Fibroblast of the aortic adventitia (primary cell): Measurements from ENCODE around the gene FGFR3. TPM values are rescaled to one million over a fixed set of nuclear protein-coding genes. Genes with fewer than 3 reads are reported as not detected.

ENCODE experiments used
- DNase-seq: peaks from one replicate; pipeline ENCODE4 v3.0.0-alpha.2; 2010; ENCODE audit warnings: low read depth
- H3K4me3 ChIP-seq: 2 replicates; pipeline ENCODE4 v1.5.1; 2011; ENCODE audit warnings: low read depth, mild to moderate bottlenecking, control low read depth, low read length, moderate library complexity
- total RNA-seq: library from RNA; depleted of rRNA; stranded (reverse); fragments of >200 nt; gene quantifications from 2 replicates; pipeline ENCODE4 v1.2.3, GENCODE V29; 2012; ENCODE audit warnings: low replicate concordance
- TF ChIP-seq, protein P1 (sequence below): IDR thresholded peaks from 2 replicates; pipeline ENCODE4 v1.5.1; 2011; ENCODE audit warnings: mild to moderate bottlenecking, low read length, control low read depth, inconsistent platforms; ENCODE audit not compliant: insufficient read depth

Gene FGFR3
- total RNA-seq, 1 donor: 0.45 TPM

DNA sequence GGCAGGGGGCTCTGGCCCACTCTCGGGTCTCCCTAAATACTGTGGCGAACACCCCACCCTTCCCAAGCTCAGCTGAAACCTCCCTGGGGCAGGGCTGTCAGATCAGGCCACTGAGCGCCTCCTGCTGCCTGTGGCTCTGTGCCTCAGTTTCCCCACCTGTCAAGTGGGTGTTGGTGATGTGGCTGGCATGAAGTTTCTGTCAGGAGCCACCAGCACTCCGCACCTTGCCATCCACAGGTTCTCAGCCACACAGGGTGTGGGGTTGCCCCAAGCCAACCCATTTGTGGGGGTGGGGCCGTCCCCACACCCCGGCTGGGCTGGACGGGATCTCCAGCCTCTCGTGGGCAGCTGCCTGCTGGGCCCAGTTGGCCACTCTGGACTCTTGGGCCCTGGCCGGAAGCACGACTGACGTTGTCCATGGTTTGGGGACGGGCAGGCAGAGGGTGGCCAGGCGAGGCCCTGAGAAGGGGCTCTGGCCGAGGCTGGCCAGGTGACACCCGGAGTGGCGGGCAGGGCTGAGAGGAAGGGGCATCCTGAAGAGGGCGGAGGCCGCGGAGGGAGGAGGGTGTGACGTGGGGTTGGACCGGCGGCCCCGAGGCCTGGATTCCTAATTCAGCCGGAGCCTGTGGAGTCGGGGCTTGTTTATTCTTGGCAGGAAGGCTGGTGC lies 5.5 kb upstream of the FGFR3 start:
- H3K4me3 ChIP-seq: no peak overlapping the region
- TF ChIP-seq, protein P1, sequence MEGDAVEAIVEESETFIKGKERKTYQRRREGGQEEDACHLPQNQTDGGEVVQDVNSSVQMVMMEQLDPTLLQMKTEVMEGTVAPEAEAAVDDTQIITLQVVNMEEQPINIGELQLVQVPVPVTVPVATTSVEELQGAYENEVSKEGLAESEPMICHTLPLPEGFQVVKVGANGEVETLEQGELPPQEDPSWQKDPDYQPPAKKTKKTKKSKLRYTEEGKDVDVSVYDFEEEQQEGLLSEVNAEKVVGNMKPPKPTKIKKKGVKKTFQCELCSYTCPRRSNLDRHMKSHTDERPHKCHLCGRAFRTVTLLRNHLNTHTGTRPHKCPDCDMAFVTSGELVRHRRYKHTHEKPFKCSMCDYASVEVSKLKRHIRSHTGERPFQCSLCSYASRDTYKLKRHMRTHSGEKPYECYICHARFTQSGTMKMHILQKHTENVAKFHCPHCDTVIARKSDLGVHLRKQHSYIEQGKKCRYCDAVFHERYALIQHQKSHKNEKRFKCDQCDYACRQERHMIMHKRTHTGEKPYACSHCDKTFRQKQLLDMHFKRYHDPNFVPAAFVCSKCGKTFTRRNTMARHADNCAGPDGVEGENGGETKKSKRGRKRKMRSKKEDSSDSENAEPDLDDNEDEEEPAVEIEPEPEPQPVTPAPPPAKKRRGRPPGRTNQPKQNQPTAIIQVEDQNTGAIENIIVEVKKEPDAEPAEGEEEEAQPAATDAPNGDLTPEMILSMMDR: no peak

GRCh38 chr4:1788254-1788973 lies 4.7 kb upstream of the FGFR3 start:
- TF ChIP-seq, protein P1: no peak
- DNase-seq: no peak
- H3K4me3 ChIP-seq: no peak overlapping the region

More for the DNA sequence above, 5.5 kb upstream of the FGFR3 start:
- no peak for DNase-seq

GRCh38 chr4:1789552-1789951 lies 3.5 kb upstream of the FGFR3 start:
- no peak overlapping the region for H3K4me3 ChIP-seq
- DNase-seq: no peak
- TF ChIP-seq, protein P1: no peak

- no peak for DNase-seq
- TF ChIP-seq, protein P1: no peak
- no peak overlapping the region for H3K4me3 ChIP-seq
These were observed 3.1 kb upstream of the FGFR3 start for GRCh38 chr4:1790005-1790404.

- TF ChIP-seq, protein P1: no peak
- H3K4me3 ChIP-seq: no peak overlapping the region
- DNase-seq: no peak
These were observed 798 bp upstream of the FGFR3 start for GRCh38 chr4:1792158-1792831.

GRCh38 chr4:1793496-1793840 lies 375 bp downstream of the FGFR3 start:
- DNase-seq: no peak
- peak overlapping the region; percentile 48 for H3K4me3 ChIP-seq
- TF ChIP-seq, protein P1: no peak
